ENCODE data around the gene CYSLTR2. TPM values are rescaled to one million over a fixed set of nuclear protein-coding genes. Genes with fewer than 3 reads are reported as not detected.

The CYSLTR2 gene
- total RNA-seq, 1 experiment from 2014 or later, result not detected

DNA sequence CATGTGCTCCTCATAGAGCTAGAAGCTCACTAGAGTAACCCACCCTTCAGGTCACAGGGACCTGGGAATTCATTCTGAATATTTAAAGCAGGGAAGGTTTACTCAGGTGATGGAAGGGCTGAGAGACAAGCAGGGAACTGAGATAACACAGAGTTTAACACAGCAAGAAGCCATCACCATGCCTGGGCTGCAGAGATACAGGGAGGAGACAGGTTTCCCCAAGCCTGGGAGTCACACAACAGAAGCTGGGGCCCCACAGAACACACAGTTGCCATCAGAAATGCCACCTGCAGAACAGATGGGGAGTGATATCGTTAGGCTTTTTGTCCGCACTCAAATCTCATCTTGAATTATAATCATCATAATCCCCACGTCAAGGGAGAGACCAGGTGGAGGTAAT lies 7.9 kb upstream of the CYSLTR2 start:
- no peak for DNase-seq
- Histone ChIP-seq H3K79me2 (ENCODE audit: low read length) (no peaks in the 10 kb centered on the region), H3K4me3 (ENCODE audit: low read length) (no peak overlapping the region), H4K20me1 (ENCODE audit: low read length) (no peaks in the 10 kb centered on the region), H3K27ac (ENCODE audit: low read length) (no peak overlapping the region), H3K9ac (ENCODE audit: low read length) (no peak overlapping the region), H3K4me1 (ENCODE audit: insufficient read depth, low read length) (peaks cover 7% of the 10 kb centered on the region), H3K9me3 (ENCODE audit: low read length) (no peaks in the 10 kb centered on the region), H2AFZ (ENCODE audit: low read length) (no peak overlapping the region), H3F3A (ENCODE audit: low read length, unreplicated experiment) (no peaks in the 10 kb centered on the region), H3K36me3 (ENCODE audit: low read depth, low read length) (no peaks in the 10 kb centered on the region), H3K27me3 (ENCODE audit: low read length) (no peaks in the 10 kb centered on the region), H3K4me2 (ENCODE audit: low read length) (no peak overlapping the region), H3K9me2 (replicated peaks; ENCODE audit: low read length) (no peaks in the 10 kb centered on the region)
- CTCF ChIA-PET, result no interaction called here
- TF ChIP-seq EZH2 (IDR thresholded peaks at IDR 0.05; ENCODE audit: low read length, unreplicated experiment), result no peak
- TF ChIP-seq CTCF (conservative IDR thresholded peaks at IDR 0.05; ENCODE audit: low read depth, low read length), result no peak
- no peak for TF ChIP-seq EZH2phosphoT487 (IDR thresholded peaks at IDR 0.05; ENCODE audit: borderline replicate concordance, low read length)
- no peak for ATAC-seq
- intact Hi-C loops (cut with micrococcal nuclease), result no loop called here
- POLR2A ChIA-PET (ENCODE audit: unreplicated experiment), result no interaction called here
- no TSS peak for BruUV-seq (replicated peaks)

- ATAC-seq (no peak), DNase-seq (no peak)
- H3K9me2 ChIP-seq (replicated peaks; ENCODE audit: low read length), result no peaks in the 10 kb centered on the region
- H3K79me2 ChIP-seq (ENCODE audit: low read length), result no peaks in the 10 kb centered on the region
- H3F3A ChIP-seq (ENCODE audit: low read length, unreplicated experiment), result no peaks in the 10 kb centered on the region
- H3K9me3 ChIP-seq (ENCODE audit: low read length), result no peaks in the 10 kb centered on the region
- BruUV-seq (replicated peaks), result no TSS peak
- H3K4me2 ChIP-seq (ENCODE audit: low read length), result no peak overlapping the region
- no peak overlapping the region for H3K4me3 ChIP-seq (ENCODE audit: low read length)
- no peak for TF ChIP-seq CTCF (conservative IDR thresholded peaks at IDR 0.05; ENCODE audit: low read depth, low read length)
- no peak for TF ChIP-seq EZH2phosphoT487 (IDR thresholded peaks at IDR 0.05; ENCODE audit: borderline replicate concordance, low read length)
- no peak for TF ChIP-seq EZH2 (IDR thresholded peaks at IDR 0.05; ENCODE audit: low read length, unreplicated experiment)
- no peak overlapping the region for H2AFZ ChIP-seq (ENCODE audit: low read length)
- POLR2A ChIA-PET (ENCODE audit: unreplicated experiment), result no interaction called here
- H3K27me3 ChIP-seq (ENCODE audit: low read length), result no peaks in the 10 kb centered on the region
- peaks cover 7% of the 10 kb centered on the region for H3K4me1 ChIP-seq (ENCODE audit: insufficient read depth, low read length)
- intact Hi-C loops (cut with micrococcal nuclease), result no loop called here
- H3K27ac ChIP-seq (ENCODE audit: low read length), result no peak overlapping the region
- H3K36me3 ChIP-seq (ENCODE audit: low read depth, low read length), result no peaks in the 10 kb centered on the region
- no peaks in the 10 kb centered on the region for H4K20me1 ChIP-seq (ENCODE audit: low read length)
- H3K9ac ChIP-seq (ENCODE audit: low read length), result no peak overlapping the region
- CTCF ChIA-PET, result no interaction called here
These were observed 6.9 kb upstream of the CYSLTR2 start for GRCh38 chr13:48646791-48647190.

DNA sequence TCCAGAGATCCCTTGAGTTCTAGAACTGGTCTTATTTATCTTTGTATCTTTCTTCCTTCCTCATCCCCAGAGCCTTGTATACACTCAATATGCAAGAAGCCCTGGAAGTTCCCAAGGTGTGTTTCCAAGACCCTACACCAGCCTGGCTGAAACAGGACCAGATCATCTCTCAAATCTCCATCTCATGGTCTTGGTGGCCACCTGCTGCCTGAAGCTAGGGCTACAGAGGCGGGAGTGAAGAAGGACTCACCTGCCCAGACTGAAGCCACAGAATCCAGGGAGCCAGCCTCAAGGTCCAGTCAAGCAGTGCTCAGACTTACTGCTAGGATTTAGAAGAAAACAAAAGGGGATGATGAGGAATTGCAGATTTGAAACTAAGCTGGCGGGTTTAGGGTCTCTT lies 6.1 kb upstream of the CYSLTR2 start:
- H3K27me3 ChIP-seq (ENCODE audit: low read length), result no peaks in the 10 kb centered on the region
- no peaks in the 10 kb centered on the region for H3K79me2 ChIP-seq (ENCODE audit: low read length)
- H3K4me1 ChIP-seq (ENCODE audit: insufficient read depth, low read length), result peaks cover 10% of the 10 kb centered on the region
- DNase-seq, result no peak
- H3K27ac ChIP-seq (ENCODE audit: low read length), result no peak overlapping the region
- no peaks in the 10 kb centered on the region for H3K9me3 ChIP-seq (ENCODE audit: low read length)
- intact Hi-C loops (cut with micrococcal nuclease), result no loop called here
- TF ChIP-seq CTCF (conservative IDR thresholded peaks at IDR 0.05; ENCODE audit: low read depth, low read length) (no peak), EZH2 (IDR thresholded peaks at IDR 0.05; ENCODE audit: low read length, unreplicated experiment) (no peak), EZH2phosphoT487 (IDR thresholded peaks at IDR 0.05; ENCODE audit: borderline replicate concordance, low read length) (no peak)
- no TSS peak for BruUV-seq (replicated peaks)
- no peak overlapping the region for H3K9ac ChIP-seq (ENCODE audit: low read length)
- POLR2A ChIA-PET (ENCODE audit: unreplicated experiment), result no interaction called here
- no peak overlapping the region for H3K4me2 ChIP-seq (ENCODE audit: low read length)
- no peaks in the 10 kb centered on the region for H3K36me3 ChIP-seq (ENCODE audit: low read depth, low read length)
- ATAC-seq, result no peak
- H3K4me3 ChIP-seq (ENCODE audit: low read length), result no peak overlapping the region
- H4K20me1 ChIP-seq (ENCODE audit: low read length), result no peaks in the 10 kb centered on the region
- no peak overlapping the region for H2AFZ ChIP-seq (ENCODE audit: low read length)
- H3K9me2 ChIP-seq (replicated peaks; ENCODE audit: low read length), result no peaks in the 10 kb centered on the region
- H3F3A ChIP-seq (ENCODE audit: low read length, unreplicated experiment), result no peaks in the 10 kb centered on the region
- CTCF ChIA-PET, result no interaction called here

All from PC-3 (cell line).